HG03045 (cell line): Measurements from ENCODE around the gene GASK1B.

Source experiments
- ATAC-seq: cut with Tn5 transposase; IDR thresholded peaks from one replicate; pipeline ENCODE4 v1.9.1; 2021; ENCODE audit warnings: mild to moderate bottlenecking, moderate library complexity; ENCODE audit not compliant: unreplicated experiment

The GASK1B gene

DNA sequence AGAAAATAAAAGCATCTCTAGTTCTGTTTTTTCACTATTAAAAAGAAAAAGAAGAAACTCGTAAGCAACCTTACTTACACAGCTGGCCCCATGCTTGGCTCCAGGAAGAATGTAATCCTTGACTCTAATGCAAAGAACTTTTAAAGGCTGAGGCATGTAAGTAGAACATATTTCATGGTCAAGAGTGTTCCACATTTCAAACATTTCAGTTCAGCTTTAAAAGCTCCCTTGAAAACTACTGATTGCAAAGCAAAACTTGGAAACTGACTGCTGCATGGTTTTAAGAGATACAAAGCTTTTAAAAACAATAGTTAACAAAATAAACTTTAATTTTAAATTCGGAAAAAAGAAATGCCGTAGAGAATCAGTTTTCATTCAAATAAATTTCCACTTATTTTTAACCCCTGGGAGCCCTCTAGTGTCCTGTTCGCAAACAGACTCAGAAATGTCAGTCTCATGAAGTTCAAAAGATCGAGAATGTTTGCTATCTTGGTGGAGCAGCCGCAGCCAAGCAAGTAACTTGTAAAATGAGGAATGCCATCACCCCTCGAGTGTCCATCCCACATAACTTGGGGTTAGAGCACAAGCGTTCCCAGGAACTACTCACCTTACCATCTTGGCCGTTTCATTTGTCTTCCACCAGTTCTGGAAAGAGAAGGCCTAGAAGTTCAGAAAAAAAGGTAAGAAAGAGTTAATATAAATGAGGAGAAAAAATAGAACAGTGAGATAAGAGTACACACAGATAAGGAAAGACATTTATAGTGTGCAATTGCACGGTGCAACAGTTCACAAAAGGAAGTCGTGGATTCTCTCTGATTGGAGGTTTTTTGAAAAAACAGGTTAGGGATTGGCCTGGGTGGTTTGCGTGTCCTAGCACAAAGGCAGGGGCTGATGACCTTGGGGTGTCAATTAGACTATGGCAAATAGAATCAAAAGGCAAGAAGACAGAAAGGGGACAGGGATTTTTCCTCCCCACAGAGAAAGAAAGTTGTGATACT is at the start of gene GASK1B:
GASK1B (minus strand) TSS at position 765 of the 998 bp plus-strand sequence. CDS start 1,650 bp downstream, outside the sequence.
- ATAC-seq = no peak

DNA sequence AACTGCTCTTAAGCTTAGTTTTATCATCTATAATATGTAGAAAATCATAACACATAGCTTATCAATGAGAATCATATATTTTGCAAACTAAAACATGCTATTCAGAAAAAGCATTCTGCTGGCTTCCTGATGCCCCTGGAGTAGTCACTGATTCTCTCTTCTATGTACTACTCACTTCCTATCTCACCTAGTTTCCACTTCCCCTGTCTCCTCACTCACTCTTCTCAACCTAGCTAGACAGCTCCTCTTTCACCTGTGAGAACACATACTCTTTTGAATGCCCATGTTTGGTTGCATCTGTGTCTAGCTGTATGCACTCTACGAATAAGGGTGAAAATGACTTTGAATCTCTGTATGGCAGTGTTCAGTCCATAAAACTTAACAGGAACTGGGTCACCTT is 46.8 kb upstream of the GASK1B start:
- no peak for ATAC-seq

DNA sequence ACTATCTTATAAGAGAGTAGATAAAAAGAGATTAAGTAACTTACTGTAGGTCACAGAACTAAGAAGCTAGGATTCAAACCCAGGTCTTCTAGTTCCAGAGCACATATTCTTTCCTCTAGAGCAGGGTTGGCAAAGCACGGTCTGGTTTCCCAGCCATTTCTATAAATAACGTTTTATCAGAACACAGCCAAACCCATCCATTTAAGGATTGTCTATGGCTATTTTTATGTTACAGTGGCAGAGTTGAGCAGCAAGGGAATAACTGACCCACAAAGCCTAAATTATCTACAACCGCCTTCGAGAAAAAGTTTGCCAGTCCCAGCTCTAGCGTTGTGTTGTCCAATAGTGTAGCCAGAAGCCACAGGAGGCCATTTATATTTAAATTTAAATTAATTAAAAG is 44.9 kb upstream of the GASK1B start:
- ATAC-seq = no peak

DNA sequence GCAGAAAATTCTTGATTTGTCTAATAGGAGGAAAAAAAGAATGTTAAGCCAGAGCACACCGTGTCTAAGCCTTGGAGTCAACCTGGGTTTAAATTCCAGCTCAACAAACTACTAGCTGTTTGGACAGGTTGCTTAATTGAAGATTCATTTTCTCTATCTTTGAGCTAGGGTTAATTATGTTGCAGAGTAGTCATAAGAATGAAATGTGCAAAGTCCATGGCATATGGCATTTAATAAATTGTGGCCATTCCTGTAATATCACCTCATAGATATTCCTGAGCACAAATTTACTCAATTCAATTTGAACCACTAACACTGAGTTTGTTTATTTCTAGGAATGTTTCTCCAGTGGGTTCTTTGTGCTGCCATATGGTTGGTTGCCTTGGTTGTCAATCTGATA is 42.0 kb upstream of the GASK1B start:
- ATAC-seq = no peak

DNA sequence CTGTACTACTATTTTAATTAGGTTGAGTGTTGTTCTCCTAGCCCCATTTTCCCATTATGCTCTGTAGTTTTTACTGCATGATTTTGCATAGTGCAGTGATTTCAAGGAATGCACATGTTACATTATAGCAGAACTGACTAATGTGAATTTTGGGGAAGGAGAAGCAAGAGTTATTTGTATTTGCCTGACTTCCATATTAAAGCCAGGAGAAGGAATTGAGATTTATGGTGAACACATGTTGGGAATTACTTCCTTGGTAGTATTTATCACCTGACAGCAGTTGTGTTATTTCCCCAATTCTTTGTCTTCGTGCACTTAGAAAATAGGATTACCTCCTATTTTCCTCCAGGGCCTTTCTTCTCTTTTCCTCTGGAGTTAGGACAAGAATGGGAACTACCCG is 40.6 kb upstream of the GASK1B start:
- ATAC-seq = no peak

DNA sequence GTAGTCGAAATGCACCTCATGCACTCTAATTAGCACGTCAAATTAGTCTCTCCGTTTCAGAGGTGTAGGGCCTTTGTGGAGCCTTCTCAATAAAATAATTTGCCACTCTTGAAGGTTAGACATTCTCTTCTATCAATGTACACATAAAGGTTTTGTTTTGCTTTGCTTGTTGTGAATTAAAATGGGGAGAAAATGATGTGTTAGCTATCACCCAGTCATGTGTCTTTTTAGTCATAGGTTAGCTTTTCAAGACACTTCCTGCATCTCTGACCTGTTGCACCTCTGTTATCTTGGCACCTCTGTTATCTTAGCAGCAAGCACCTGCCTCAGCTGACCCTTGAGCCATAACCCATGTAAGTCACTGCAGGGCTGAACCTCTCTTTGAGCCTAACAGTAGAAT is 38.4 kb upstream of the GASK1B start:
- ATAC-seq = no peak

DNA sequence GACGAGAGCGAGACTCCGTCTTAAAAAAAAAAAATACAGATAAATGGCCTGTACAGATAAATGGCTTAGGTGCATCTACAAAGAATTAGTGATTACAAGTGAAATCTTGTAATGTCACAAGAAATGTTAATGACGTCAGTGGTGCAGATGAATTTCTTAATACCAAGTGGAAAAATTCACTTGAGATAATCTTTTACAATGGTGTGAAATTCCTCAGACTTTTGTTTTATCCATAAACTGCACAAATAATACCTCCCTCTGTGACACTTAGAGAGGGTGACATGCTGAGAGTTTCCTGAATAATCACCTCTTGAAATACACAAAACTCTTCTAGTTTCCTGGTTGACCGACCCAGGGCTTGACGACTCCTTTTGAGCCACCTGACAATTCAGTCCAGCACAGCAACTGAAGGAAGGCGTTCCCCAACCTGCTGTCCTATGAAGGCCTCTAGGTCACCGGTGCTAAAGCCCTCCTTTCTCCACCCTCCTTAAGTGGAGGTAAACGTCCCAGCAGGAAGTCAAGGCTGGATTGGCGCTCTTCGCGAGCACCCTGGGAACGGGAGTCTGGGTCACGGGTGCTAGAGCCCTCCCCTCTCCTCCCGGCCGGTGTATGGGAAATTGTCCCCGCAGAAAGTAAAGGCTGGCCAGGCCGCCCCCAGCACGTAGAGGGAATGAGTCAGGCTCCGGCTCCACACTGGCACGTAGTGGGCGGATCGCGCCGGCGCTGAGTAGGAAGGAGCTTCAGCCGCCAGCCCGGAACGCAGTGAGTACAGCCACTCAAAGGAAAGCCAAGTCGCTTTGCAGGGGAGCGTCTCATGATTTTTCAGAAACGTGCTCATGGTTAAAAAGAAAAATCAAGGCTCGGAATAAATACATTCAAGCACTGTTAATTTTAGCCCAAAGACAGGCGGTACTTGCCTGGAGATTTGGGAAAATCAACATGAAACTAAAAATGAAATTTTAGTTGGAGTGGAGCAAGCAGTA is 37.3 kb upstream of the GASK1B start, which contains the start of gene TMEM144:
TMEM144 (plus strand) TSS at position 662 of the 983 bp plus-strand sequence. CDS start 2,182 bp downstream, outside the sequence.
- ATAC-seq = peak; percentile 98

DNA sequence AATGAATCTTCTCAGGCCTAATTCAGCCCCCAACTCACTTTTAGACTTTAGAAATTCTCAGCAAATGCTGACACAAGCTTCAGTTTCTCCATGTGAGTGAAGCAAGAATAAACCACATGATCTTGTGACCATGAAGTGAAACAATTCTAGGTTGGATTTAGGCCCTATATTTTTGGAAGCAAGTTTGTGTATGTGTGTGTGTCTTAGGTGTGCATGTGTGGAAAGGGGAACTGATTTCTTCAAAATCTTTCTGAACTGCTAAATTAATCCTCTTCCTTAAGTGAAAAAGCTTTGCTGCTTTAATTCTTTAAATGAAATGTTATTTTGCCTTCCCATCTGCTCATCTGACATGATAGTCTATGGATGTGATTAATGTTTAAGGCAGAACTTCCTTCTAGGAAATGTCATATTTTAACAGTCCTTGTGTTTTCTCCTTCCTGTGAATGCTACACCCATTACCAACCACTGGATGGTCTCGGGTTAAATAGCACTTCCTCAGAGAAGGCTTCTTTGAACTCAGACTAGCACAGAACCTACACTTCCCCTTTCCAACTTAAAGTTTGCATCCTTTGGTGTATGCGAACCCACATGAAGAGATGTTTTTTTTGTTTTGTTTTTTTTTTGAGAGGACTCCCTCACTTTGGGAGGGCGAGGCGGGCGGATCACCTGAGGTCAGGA is 36.3 kb upstream of the GASK1B start:
- no peak for ATAC-seq

DNA sequence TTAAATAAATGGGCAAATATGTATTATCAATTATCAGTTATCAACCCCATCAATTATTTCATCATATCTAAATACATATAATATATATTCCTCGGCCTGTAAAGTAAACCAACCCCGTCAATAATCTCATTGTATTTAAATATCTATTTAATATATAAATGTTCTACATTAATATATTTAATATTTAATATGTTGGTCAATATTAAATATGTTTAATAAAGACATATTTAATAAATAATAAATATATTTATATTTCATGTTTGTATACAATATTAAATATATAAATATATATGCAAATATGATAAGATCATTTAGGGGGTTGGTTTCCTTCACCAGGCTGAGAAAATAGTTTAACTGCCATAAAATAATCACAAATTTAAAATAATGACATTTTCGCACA is 31.1 kb upstream of the GASK1B start:
- no peak for ATAC-seq

DNA sequence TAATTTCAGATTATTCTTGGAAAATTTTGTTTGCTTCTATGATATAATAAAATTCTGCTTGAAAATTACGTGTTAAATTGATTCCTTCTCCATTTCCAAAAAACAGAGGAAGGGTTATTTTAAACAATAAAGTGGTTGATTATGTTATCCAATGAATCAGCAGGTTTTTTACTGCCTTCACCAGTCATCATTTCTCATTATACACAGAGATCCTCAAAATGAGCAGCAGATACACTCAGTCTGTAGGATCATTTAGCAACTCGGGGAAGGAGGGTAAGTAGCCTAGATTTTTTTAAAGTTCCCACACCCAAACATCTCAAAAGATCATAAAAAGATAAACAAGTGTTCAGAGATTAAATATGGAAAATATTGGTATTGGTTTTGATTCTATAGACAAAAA is 30.6 kb upstream of the GASK1B start:
- no peak for ATAC-seq

DNA sequence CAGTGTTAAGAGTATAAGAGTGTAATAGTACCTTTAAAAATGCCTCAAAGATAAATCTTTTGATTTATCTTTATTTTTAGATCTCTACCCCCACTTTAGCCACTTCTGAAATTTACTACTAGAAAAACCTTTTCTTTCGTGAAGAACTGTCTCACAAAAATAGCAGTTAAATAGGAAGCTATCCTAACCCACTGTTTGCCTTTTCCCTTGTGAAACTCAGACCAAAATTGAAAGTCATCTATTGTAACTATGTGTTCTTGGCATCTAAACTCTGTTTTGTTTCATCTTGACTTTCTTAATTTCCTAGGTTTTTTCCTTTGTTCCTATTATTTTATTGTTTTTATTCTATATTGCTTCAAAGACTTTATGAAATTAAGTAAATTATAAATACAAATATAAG is 29.7 kb upstream of the GASK1B start:
- no peak for ATAC-seq

DNA sequence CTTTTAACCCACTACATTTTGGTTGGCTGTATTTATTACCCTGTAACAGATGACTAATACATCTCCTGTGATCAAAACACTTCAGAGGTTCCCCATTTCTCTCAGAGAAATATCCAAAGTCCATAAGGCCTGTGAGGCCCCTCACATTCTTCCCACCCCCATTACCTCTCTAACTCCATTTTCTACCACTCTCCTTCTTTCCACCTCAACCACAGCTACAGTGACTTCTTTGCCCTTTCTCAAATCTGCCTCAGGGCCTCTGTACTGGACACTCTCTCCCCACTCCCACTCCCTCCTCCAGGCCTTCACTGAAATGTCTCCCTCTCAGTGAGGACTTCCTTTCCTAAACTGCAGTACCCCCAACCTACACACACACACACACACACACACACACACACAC is 29.1 kb upstream of the GASK1B start:
- no peak for ATAC-seq

DNA sequence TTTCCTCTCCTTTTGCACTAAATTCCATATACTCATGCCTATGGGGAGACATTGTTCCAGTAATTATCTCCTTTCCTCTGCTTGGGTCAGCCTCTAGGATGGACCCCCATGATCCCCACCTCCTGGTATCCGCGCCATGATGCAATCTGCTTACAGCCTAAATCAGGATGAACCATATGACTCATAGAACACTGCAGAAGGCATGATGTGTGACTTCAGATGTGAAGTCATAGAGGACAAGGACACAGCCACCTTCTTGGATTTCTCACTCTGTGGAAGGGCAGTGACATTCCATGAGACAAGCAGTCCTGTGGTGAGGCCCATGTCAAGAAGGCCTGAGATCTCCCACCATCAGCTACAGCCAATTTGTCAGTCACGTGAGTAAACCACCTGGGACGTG is 28.5 kb upstream of the GASK1B start:
- ATAC-seq = no peak

DNA sequence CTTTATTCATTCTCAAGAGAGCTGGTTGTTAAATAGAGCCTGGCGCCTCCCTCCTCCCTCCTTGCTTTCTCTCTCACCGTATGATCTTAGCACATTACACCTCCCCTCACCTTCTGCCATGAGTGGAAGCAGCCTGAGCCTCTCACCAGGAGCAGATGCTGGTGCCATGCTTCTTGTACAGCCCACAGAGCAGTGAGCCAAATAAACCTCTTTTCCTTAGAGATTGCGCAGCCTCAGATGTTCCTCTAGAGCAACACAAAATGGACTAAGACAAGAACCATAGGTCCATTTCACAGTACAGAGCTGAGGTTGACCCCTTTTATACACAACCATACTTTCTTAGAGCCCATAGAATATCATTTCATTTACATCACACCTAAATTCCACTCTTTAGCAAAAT is 27.4 kb upstream of the GASK1B start:
- ATAC-seq = no peak

DNA sequence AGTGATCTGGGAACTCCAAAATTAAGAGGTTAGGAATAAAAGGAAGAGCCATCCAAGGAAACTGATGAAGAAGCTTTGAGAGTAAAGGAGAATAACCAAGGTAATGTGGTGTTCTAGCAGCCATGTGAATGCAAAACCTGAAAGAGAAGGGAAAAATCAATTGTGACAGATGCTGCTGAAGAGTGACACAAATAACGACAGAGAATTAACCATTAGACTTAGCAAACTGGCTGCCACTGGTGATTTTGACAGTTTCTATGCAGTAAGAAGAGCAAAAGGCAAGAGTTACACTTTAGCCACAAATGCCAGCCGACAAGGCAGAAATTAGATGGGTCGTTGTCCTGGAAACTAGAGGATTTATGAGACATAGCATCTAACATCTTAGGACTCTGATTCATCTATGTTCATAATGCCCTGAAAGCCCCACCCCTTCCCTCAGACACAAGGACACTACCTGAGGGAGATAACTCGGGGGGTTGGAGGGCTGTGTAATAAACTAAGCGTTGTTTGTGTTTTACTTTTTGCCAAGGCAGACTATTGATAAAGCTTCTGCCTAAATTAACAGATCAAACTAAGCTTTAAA is 24.5 kb upstream of the GASK1B start:
- no peak for ATAC-seq

DNA sequence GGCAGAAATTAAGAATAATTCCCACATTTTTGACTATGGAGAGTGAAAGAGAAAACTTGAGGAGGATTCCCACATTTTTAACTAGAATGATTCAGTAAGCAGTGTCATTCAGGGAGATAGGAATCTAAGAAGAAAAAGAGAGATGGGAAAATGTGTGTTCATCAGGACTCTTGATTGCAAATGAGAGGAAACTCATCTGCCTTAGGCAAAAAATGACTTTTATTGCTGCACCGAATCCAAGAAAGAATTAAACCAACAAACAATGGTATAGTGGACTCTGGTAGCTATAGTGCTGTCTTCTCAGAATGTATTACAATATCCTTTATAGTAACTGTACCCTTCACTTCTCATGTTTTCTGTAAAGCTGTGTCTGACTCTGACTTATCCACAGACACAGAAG is 22.5 kb upstream of the GASK1B start:
- ATAC-seq = no peak

DNA sequence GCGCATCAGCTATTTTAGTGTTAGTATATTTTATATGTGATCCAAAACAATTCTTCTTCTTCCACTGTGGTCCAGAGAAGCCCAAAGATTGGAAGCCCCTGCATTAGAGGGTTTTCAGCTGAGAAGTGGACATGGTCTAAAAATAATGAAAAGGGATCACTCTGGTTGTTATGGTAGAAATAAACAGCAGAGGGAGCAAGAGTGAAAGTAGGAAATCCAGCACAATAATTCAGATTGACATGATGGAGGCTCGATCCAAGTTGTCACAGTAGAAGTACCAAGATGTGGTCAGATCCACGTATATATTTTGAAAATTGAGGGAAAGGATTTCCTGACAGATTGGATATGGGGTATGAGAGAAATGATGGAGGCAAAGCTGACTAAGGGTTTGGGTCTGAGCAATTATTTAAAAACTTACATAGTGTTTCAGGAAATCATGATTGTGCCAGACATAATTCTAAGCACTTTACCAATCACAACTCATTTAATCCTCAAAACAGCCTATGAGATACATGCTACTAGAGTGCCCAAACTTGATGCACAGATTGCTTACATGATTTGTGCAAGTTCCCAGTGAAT is 20.4 kb upstream of the GASK1B start:
- ATAC-seq = no peak

DNA sequence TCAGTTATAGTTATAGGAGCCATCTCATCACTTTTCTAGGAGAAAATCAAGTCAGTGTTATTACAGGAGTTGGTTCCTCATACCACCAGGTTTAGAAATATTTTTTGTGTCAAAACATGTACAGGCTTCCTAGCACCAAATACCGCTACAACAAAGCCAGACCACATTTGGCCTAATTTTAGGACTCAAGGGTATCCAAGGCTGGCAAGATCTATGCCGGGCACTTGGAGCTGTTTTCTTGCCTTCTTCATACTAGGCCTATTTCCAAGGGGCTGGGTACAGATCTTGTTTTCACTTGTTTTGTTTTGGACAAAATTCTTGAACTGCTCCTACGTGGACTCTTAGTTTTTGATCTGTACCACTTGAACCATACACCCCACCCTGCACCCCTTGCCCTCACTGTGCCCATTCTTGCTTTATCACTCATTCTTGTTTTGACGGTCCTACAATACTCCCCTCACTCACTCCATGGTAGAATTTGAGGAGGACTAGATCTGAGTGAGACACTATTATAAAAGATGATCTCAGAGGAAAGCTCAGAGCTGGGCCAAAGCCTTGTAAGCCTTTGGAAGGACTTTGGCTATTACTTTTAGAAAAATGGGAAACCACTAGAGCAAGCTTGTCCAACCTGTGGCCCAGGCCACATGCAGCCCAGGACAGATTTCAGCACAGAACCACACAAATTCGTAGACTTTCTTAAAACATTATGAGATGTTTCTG is 19.8 kb upstream of the GASK1B start:
- ATAC-seq = no peak

DNA sequence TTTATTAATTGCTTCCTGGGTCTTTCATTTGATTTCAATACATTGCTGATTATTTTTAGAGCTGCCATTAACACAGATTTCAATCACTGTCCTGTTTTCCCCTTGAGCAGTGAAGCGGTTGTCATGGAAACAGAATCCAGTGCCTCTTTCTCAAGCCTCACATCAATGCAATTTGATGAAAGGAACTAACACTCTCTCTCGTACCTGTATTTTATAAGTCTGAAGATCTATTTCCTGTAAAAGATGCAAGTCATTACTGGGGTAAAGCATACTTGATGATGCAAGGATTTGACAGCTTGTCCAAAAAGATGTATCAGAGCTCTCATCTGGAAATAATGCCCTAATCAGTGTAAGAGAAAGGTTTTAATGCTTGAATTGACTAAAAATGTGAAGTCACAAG is 17.9 kb upstream of the GASK1B start:
- no peak for ATAC-seq
